ENCODE measurements around the gene CHID1. TPM values are rescaled to one million over a fixed set of nuclear protein-coding genes. Genes with fewer than 3 reads are reported as not detected.

CHID1 gene
- polyA plus RNA-seq, 4 donors = 108 to 134 (median 117) TPM

DNA sequence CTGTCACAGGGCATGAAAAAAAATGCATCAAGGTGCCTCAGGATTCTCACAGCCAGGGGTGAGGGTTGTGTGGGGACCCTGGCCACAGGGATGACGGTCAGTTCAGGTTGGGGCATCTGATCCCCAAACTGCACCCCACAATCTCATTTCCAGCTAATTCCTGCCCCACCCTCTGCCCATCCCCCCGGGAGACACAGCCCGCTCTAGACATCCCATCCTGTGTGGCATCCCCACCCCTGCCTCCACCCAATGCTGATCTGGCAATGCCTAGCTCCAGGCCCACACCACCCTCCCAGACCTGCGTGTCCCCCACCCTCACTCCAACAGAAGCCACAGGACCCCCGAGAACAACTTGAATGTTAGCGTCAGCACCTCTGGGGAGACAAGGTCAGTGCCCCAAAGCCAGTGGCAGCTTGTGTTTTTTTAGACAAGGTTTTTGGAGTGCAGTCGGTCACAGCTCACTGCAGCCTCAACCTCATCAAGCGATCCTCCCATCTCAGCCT is 42.7 kb downstream of the CHID1 start:
- no peak for DNase-seq (ENCODE audit: low read depth in 4 of 4, low spot score in 2 of 4)

DNA sequence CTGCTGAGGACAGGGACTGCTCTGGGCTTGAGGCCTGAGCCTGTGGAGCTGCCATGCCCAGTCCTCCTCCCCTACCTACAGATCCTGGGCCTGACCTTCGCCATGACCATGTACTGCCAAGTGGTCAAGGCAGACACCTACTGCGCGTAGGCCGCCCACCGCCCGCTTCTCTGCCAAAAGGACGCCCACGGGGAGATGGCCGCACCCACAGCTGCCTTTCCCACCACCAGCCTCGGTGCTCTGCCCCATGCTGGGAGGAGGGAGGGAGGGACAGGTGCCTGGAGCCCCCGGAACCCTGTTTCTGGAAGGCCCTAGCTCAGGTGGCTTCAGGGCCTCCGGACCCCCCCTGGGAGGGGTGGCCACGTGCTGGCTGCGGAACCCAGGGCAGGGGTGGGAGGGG is 44.1 kb downstream of the CHID1 start:
- DNase-seq (ENCODE audit: low read depth in 4 of 4, low spot score in 2 of 4) = no peak

DNA sequence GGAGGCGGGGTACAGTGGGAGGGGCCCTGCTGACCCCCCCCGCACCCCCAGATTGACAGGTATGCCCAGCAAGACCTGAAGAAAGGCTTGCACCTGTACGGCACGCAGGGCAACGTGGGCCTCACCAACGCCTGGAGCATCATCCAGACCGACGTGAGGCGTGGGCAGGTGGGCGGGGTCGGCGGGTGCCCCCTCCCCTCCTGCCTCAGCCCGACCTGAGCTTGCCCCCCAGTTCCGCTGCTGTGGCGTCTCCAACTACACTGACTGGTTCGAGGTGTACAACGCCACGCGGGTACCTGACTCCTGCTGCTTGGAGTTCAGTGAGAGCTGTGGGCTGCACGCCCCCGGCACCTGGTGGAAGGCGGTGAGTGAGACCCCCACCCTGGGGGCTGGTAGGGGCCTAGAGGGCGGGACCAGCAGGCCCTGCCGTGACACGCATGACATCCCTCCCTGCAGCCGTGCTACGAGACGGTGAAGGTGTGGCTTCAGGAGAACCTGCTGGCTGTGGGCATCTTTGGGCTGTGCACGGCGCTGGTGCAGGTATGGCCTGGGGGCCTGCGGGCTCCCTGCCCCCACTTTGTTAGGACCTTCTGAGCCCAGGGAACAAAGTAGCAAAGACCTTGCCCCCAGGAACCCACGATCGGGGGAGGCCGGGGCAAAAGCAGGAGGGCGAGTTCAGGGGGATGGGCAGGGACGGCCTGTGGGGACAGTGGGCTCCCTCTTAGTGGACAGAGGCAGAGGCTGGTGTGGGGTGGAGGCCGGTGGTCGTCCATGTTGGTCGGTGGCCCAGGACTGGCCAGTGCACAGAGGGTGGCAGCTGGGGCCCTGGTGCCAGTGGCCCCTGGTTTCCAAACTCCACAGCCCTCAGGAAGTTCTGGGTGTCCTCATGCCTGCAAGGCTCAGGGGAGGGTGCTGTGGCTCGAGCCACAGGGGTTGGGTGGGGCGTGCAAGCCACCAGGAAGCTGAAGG is 44.9 kb downstream of the CHID1 start:
- no peak for DNase-seq (ENCODE audit: low read depth in 4 of 4, low spot score in 2 of 4)

DNA sequence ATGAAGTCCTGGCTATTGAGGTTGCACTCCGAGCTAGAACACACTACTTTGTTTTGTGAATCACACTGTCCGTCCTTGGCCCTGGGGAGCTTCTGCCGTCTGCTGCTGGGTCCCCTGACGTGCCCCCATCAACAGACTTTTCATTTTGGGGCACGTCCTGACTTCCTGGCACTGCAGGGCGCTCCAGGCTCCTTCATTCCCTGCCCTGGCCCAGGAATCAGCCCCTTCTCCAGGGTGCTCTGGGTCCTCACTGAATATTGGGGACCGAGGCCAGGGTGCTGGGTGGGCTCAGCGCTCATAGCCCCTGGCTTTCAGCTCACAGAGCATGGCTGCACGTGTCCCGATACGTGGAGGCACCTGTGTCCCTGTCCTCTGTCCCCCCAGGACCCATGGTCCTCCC is 45.7 kb downstream of the CHID1 start:
- DNase-seq (ENCODE audit: low read depth in 4 of 4, low spot score in 2 of 4) = no peak

DNA sequence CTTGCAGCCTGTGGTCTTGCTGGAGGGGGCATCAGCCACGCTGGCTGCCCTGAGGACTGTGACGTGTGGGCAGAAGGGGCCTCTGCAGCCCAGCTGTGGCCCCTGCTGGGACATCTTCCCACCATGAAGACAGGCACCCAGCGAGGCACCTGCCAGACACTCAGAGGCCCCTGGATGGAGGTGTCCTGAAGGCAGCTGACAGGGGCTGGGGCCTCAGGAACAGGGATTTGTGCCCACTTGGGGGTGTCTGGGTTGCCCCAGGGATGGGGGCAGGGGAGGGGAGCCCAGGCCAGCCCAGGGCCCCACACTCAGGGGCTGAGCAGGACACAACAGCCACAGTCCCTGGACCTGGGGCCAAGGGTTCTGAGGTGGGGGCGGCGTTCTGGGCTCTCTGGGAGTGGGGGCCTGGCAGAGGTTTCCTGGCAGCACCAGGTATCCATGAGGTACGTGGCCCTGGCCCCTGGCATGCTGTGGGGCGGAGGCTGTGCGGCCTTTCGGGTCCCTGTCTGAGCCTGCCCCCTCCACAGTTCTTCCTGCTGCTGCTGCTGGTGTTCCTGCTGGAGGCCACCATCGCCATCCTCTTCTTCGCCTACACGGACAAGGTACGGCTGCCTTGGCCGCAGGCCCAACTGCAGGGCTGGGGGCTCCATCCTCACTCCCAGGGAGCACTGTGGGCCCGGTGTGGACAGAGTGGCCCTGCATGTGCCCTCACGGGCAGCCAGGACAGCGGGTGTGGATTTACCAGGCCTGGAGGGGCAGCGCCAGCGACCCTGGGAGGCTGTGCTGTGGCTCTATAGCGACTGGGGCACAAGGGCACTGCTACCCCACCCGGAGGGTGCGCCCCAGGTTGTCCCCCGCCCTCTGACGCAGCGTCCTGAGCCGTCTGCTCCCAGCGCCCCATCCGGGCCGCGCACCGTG is 46.4 kb downstream of the CHID1 start:
- DNase-seq (ENCODE audit: low read depth in 4 of 4, low spot score in 2 of 4) = no peak

DNA sequence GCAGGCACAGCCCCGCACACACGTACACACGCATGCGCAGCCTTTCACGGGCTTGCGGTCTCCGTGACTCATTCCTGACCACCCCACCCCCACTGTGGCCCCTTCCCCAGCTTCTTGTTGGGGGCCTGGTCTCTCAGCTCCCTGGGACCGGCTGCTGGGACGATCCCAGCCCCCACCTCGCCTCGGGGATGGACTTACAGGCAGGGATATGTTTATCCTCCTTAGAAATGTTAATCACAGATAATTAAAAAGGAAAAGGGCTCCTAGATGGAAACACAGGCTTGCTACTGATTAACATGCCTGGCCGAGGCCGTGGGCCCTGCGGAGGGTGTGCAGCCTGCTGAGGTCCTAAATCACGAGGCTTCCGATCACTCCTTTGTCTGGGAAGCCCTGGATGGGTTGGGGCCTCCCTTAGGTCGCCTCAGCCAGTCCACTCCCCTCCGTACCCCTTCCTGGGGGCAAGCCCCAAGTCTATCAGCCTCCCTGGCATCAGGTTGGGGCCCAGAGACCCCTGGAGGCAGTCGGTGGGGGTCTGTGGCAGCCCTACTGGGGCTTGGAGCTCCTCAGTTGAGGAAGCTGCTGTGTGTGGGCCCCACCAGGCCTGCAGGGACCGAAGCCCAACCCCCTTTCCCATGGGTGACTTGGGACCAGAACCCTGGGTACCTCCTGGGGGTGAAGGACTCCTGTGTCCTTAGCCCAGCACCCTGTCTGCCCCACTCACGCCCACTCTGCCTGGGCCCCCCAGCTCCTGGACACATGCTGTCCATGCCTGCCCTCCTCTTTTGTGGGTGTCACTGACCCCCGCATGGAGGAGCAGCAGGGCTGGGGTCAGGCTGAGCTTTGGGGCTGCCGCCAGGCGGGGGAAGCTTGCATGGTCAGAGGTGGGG is 47.3 kb downstream of the CHID1 start:
- no peak for DNase-seq (ENCODE audit: low read depth in 4 of 4, low spot score in 2 of 4)

DNA sequence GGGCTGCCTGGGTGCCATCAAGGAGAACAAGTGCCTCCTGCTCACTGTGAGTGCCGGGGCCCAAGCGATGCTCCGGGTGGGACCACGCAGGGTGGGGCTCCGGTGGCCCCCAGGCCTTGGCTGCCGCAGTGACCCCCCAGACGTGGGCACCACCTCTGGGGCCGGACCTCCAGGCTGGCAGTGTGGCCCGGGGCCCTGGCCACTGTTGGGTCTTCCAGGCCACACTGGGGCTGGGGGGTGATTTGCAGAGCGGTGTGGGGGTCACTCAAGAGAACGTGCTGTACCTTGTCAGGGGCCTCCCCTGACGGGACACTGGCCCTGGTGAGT is 48.0 kb downstream of the CHID1 start:
- DNase-seq (ENCODE audit: low read depth in 4 of 4, low spot score in 2 of 4) = no peak

DNA sequence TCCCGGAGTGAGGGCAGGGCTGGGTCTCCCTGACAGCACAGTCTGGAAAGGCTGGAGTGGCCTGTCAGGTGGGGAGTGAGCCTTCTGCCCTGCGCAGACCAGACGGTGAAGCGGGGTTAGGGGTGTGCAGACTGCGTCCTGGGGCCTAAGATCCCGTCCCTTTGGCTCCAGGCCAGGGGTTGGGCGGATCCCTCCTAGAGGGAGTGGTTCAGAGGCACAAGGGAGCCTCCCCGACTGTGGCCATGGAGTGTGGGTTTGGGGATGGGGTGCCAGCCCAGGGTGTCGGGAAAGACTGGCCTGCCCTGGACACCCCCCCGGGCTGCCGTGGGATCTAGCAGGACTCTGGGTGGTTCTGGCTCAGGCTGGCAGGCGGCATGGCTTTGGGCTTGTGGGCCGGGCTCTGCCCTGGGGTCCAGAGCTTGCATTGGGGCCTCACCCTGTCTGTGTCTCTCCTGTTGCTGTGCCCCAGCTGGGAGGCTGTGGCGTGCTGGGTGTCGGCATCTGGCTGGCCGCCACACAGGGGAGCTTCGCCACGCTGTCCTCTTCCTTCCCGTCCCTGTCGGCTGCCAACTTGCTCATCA is 48.4 kb downstream of the CHID1 start:
- DNase-seq (ENCODE audit: low read depth in 4 of 4, low spot score in 2 of 4) = no peak

DNA sequence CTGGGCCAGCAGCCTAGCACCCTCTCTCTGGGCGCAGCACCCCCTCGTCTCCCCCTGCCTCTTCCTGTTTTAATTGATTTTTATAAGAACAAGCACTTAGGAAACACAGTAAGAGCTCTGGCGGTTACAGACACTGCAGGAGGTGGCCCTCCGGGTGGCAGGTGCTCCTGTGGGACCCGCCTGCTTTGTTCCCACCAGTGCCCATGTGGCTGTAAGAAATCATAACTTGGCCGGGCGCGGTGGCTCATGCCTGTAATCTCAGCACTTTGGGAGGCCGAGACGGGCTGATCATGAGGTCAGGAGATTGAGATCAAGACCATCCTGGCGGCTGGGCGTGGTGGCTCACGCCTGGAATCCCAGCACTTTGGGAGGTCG is 49.5 kb downstream of the CHID1 start:
- no peak for DNase-seq (ENCODE audit: low read depth in 4 of 4, low spot score in 2 of 4)

DNA sequence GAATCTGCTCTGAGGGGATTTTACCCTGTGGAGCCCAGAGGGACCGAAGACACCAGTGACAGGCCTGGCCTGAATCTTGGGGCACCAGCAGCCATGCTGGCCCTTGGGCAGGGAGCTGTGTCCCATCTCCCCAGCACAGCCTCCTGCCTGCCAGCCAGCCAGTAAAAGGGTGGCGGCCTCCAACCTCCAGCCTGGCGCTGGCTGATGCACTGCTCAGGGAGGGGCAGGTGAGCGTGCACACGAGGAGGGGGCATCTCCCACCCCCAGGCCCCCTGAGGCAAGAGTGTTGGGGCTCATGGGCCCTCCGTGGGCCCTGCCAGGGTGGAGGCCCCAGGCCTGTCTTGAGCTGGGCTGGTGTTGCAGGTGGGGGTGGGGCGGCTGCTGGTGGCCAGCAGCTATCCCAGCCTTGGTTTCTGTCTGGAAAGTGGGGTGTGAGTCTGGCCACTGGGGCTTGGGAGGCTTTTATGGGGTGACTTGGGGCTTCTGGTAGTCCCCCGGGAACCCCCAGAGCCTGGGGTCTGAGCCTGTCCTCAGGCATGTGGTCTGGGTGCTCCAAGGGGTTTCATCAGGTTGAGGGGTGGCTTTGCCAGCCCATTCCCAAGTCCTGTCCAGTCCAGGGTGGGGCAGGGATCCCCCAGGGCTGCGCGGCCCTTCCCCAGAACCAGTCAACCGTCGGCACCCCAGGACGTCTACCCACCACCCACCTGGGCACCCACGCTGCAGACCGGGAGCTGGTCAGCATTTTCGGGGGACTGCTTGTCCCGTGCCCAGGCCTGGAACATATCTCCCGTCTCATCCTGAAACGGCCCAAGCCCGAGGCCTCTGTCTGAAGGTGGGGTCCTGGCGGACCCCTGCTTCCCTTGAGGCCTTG is 50.1 kb downstream of the CHID1 start:
- no peak for DNase-seq (ENCODE audit: low read depth in 4 of 4, low spot score in 2 of 4)

DNA sequence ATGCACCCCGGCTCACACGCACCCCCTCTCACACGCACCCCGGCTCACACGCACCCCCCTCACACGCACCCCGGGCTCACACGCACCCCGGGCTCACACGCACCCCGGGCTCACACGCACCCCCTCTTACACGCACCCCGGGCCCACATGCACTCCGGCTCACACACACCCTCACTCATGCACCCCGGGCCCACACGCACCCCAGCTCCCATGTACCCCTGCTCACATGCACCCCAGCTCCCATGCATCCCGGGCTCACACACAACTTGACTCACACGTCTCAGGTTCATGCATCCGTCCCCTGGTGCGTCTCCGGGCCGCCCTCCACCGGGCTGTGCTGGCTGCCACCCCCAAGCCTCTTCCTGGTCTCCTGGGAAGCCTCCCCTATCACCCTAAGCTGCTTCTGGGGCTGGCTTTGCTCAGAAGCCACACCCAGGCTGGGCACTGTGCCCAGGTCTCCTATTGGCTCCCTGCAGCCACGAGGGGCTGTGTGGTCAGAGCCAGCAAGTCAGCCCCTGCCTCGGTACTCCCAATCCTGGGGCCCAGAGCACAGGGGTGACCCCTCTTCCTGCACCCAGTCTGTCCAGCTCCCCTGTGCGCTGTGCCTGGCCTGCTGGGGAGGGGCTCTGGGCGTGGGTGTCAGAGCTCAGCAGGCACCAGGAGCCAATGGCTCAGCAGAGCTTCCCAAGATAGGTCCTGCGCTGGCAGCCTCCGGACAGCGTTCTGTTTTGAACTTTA is 51.0 kb downstream of the CHID1 start:
- peak in 2 of 4 donors; percentile 50 to 62 for DNase-seq (ENCODE audit: low read depth in 4 of 4, low spot score in 2 of 4)

DNA sequence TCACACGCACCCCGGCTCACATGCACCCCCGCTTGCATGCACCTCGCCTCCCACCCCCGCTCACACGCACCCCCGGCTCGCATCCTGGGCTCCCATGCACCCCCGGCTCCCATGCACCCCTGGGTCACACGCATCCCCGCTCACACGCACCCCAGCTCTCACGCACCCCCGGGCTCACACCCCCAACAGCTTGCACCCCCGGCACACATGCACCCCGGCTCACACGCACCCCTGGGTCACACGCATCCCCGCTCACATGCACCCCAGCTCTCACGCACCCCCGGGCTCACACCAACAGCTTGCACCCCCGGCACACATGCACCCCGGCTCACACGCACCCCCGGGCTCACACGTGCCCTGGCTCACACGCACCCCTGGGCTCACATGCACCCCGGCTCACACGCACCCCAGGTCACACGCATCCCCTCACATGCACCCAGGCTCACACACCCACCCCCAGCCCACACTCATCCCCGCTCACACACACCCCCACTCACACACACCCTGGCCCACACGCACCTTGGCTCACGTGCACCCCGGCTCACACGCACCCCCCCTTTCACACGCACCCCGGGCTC is 51.8 kb downstream of the CHID1 start:
- no peak for DNase-seq (ENCODE audit: low read depth in 4 of 4, low spot score in 2 of 4)

DNA sequence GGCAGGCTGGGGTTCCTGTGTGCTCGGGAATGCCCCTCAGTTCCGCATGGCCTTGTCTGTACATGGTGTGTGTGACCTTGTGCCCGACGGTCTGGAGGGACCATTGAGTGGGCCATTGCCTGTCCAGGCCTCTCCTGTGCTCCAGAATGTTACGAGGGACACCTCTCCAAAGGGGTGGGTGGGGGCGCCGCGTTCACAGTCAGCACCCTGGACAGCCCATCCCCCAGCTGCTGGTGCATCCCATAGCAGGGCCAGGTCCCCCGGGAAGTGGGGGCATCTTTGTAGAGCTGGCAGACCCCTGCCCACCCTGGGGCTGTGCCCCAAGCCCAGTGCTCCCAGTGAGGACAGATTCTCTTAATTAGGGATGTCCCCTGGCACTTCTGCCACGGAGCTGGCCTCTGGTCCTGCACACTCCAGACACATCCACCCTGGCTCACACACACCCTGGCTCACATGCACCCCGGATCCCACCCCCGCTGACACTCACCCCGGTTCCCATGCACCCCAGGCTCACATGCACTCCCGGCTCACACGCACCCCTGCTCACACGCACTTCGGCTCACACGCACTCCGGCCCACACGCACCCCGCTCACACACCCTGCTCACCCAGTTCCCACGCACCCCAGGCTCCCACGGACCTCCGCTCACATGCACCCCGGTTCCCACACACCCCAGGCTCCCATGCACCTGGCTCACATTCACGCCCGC is 52.4 kb downstream of the CHID1 start:
- no peak for DNase-seq (ENCODE audit: low read depth in 4 of 4, low spot score in 2 of 4)

DNA sequence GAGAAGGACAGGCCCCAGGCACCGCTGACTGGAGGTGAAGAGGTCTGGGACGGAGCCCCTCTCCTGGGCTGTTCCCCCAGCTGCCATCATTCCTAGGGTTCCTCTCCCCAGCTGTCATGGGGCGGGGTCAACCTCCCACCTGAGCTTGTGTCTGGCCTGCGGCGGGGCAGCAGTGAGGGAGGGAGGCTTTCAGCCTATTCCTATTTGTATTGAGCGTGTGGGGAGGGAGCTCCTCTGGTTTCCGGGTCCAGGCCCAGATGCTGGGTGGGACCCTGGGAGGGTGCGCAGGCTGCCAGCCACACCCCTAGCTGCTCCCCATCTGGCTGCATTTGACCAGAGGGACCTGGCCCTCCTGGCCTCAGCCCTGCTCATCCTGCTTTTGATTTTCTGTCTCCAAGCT is 54.2 kb downstream of the CHID1 start:
- DNase-seq (ENCODE audit: low read depth in 4 of 4, low spot score in 2 of 4) = no peak

DNA sequence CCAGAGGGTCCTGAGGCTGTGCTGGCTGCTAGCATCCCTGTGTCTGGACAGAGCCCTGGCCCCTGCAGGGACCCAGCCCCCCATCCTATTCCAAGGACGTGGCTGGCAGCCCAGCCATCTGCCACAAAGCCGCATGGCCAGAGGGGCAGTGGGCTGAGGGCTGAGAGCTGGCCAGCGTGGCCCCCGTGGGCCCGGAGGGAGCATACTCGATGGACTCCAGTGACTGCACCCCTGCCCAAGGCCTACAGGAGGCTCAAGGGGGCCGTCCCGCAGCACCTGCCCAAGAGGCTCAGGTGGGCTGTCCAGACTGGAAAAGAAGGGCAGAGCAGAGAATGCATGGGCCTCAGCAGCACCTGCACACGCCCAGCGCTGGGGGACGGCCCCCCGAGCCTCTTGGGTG is 54.8 kb downstream of the CHID1 start:
- no peak for DNase-seq (ENCODE audit: low read depth in 4 of 4, low spot score in 2 of 4)

DNA sequence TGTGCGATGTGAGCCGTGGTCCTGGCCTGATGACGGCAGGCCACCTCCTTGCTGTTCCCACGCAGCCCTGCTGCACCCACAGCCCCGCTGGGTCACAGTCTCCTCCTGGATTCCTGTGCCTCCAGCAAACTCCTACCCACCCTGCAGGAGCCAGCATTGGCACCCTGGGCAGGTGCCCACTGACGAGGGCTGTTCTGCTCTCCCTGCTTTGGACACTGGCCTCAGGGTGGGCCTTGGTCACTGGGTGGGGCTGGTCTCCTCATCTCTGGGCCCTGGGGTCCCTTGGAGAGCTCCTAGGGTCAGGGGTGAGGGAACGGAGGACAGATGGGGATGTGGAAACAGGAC is 55.3 kb downstream of the CHID1 start:
- no peak for DNase-seq (ENCODE audit: low read depth in 4 of 4, low spot score in 2 of 4)

DNA sequence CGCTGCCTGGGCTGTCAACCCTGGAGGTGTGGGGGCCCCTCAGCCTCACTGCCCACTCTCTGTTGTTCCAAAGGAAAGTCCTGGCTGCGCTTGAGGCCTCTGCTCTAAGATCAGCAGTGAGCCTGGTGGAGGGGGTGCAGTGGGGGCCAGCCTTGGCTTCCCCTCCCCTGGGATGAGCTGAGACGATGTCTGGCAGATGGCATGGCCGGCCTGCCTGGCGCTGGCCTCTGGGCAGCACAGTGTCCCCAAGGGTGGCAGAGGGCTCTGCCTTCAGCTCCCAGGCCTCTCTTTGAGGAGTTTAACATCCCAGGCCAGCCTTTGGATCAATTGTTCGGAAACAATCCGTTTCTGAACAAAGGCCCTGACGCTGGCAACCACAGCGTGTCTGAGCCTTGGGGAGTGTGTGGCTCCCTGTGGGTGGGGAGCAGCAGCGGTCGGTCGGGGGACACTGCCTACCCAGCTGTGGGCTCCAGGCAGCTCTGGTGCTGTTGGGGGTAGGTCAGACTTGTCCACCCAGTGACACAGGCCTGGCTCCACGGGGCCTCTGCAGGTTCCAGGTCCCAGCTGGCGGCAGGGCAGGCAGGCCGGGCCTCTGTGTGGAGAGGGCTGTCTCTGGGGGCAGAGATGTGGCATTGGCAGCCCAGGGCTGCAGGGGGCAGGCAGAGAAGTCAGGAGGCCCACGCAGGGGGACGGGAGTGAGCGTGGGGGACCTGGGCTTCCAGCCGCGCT is 55.8 kb downstream of the CHID1 start:
- no peak for DNase-seq (ENCODE audit: low read depth in 4 of 4, low spot score in 2 of 4)

All from left renal cortex interstitium (tissue), 4 donors.